Activated gamma-delta T cell treated with anti-CD3 and anti-CD28 coated beads, Interleukin-2, amount 50 U/mL, for 16 hours (primary cell): ENCODE measurements around the gene CCDC178.

Experiments
- DNase-seq: peaks from one replicate; pipeline ENCODE4 v3.0.0-alpha.2; 2020; ENCODE audit warnings: low read depth

Gene CCDC178

DNA sequence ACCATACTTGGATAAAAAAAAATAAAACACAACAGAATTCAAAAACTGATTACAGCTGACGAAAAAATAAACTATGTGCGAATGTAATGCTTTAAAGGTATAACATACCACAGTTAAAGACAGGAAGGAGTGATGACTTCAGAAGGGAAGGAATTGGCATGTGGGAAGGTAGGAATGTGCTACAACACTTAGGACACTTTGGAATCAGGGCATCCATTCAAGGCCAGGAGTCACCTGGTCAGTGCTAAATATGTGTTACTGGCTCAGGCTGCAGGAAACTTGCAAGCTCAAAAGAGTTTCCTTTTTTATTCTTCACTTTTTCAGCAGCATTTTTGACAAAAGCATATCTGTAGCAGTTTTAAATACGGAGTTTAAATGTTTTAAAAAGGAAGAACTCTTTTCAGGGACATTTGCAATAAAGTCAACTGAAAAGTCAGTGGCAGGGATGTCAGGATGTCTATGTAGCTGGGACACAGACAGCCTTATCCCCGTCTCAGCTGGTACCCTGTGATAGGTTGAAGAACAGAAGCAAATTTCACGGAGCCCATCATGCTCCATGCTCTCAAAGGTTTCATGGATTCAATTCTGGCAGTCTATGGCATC is 529.7 kb downstream of the CCDC178 start:
- DNase-seq = no peak

DNA sequence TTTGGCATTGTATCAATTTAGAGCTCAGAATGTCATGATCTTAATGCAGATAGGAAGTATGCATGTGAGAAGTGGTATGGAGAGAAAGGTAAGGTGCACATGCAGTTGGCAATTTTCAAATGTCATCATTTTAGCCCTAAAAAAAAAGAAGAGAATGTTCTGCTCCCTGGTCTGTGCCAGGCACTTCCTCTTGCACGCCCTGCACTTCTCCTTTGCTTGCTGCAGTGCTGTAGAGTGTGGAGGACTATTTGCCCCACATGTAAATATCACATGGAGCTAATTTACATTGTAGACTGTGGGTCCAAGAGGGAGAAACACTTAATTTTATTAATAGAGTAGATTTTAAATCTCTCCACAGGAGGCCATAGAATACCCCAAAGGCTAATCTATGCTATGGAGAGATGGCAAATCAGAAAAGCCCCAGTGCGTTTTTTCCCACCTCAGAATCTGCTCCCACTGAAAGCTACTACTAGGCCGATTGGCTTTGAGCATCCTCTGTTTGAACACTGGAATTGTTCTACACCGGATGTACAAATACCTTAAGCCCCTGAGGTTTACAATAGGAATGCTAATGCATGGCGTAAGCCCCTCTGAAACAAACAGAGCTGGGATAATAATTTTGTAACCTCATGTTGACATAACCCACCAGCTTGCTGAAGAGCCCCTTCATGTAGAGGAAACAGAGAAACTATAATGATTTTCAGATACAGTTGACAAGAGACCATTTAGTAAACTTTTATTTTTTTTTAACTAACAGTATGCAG is 530.5 kb downstream of the CCDC178 start:
- DNase-seq = no peak

DNA sequence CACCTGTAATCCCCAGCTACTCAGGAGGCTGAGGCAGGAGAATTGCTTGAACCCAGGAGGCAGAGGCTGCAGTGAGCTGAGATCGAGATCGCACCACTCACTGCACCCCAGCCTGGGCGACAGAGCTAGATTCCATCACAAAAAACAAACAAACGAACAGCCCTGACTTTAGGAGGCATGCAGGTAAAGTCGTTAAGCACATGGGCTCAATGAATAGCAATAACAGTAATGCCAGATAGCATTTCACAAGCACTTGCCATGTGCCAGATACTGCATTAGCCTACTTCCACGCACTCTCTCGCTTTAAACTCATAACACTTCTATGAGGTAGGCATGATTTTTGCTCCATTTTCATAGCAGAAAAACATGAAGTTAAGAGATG is 532.1 kb downstream of the CCDC178 start:
- no peak for DNase-seq

DNA sequence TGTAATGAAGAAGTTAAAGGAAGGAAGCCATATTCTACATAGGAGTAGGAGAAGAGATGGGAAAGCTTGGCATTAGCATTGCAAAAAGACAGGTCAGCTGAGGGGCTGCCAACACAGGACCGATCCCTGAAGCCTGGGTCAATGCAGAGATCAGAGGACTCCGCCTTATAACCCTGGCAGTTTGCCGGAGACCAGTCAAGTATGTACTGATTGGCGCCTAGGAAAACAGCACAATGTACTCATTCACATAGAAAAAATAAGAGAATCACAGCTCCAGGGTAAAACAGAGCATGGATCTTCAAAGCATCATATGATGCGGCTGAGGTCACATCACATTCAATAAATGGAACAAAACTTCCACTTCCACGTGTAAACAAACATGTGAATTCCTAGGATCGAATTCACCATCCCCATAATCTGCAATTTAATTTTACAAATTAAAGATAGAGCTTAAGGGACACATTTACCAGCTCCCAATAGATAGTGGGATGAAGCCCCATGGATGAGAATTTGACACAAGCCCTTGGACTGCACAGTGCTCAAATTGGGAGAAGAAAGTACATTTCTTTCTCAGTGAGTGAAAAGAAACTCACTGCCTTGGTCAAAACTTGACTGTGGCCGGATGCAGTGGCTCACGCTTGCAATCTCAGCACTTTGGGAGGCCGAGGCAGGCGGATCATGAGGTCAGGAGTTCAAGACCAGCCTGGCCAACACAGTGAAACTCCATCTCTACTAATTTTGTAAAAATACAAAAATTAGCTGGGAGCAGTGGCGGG is 532.7 kb downstream of the CCDC178 start:
- no peak for DNase-seq

DNA sequence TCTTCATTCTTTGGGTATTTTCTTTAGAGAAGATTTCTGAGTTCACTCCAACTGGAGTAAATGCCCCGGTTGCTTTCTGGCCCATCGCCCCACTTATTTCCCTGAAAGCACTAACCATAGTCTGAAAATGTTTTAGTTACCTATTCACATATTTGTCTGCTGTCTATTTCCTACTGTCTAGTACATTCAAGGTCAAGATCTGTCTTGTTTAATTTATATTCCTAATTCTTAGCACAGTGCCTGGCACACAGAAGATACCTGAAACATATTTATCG is 533.3 kb downstream of the CCDC178 start:
- DNase-seq = no peak

DNA sequence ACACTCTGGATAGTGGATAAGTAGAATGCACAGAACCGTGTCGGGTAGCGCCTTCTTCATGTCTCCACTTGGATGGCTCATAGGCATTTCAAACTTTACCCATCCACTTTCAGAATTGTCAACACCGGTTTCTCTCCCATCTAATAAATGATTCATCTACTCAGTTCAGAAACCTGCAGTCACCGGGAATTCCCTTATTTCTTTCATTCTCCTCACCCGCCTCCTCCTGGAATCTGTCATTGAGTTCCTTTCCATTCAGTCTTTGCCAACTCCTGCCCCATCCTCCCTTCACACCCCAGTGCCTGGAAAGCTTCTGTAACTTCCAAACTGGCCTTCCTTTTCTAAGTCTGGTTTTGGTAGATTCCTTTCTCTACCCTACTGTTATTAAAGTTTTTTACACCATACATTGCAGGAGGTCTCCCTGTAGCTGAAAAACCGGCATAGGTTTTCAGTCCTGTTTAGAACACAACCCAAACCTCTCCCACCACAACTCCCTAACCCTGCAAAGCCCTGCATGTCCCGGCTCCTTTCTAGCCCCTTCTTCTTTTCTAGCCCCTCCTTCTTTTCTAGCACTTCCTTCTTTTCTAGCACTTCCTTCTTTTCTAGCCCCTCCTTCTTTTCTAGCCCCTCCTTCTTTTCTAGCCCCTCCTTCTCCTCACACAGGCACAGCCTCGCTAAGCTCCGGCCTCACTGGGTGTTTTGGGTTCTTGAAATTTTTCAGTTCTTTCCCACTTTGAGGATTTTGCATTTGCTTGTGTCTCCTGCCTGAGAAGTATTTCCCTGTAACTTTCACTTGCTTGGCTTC is 533.8 kb downstream of the CCDC178 start:
- DNase-seq = no peak

DNA sequence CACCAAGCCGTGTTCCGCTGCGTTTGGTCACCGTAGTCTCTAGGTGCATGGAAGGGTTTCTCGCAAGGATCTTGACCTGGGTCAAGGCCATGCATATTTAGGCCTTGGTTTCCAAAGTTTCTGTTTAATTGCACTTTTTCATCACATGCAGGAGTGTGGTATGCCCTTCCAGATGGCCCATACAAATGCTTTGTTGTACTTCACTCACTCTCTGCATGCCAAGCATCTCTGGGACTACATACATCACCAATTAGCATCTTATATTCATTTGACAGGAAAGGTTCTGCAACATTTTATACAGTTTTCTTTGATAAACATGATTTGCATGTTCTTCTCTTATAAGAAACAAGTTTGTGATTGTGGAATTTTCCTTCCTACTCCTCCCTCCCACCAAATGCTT is 534.9 kb downstream of the CCDC178 start:
- DNase-seq = no peak

DNA sequence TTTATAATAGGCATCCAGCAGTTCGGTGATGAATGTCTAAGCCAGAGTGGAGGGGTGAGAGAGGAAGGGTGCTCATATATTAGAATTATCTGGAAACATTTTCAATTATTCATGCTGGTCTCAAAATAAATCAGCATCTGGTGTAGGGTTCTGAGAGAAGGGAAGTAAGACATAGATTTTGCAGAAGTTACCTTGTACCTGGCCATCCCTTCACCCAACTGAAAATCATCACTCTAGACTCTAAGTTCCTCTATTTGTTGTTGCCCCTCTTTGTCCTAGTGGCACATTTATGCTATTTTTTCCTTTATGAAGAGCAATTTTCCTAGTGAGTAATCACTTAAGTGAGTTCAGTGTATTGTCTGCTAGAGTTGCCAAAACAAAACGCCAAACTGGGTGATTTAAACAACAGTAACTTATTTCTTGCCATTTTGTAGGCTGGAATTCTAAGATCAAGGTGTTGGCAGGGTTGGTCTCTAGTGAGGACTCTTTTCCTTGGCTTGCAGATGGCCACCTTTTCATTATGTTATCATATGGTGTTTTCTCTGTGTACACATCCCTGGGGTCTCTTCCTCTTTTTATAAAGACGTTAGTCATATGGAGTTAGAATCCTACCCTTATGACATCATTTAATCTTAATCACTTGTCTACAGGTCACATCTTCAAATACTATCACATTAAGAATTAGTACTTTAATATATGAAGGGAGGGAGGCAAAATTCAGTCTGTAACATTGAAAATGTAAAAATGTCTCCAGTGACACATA is 537.8 kb downstream of the CCDC178 start:
- no peak for DNase-seq

DNA sequence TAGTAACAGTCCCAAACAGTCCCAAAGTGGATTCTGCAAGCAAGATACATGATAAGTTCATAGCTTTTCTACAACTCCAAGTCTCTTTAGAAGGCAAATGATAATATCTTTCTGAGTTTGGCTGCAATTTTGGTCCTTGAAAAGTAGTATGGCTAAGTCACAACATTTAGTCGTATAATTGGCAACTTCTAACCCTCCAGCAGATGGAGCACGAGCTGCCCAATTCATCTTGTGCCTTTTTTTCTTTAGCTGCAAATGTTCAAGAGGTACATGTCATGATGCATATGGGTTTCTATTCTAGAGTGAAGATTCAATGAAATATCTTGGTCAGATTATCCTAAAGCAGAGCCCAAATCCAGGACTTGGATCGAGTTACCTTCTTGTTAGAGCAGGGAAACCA is 540.7 kb downstream of the CCDC178 start:
- DNase-seq = no peak

DNA sequence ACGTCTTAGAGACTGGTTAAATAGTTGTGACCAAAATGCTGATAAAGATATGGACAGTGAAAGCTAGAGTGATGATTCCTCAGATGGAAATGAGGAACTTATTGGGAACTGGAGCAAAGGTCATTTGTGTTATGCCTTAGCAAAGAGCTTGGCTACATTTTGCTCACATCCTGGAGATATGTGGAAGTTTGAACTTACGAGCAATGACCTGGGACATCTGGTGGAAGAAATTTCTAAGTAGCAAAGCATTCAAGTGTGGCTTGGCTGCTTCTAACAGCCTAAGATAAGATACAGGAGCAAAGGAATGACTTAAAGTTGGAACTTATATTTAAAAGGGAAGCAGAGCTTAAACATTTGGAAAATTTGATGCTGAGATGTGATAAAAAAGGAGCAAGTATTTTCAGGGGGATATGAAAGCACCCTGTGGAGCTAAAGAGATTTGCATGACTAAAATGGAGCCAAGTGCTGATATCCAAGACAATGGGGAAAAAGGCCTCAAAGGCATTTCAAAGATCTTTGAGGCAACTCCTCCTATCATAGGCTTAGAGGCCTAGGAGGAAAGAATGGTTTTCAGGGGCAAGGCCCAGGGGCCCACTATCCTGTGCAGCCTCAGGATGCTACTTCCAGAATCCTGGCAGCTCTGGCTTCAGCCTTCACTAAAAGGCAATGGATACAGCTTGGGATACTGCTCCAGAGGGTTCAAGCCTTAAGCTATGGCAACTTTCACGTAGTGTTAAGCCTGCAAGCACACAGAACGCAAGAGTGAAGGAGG is 543.6 kb downstream of the CCDC178 start:
- DNase-seq = no peak

DNA sequence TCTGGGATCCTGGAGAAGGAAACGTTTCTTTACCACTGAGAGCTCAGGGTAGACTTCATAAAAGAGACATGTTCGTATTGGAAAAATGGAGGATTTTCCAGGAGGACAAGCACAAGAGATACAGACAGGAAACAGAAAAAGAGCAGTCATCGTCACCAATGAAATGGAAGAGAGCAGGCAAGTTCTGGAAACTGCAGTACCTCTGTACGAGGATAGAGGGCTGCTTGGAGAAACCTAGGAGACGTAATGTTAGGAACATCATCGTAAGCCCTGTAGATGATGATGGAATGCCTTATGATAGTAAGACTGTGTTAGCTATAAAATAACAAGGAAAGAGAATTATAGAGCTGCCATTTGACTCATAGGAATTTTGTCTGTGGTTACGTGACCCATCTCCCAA is 546.6 kb downstream of the CCDC178 start:
- no peak for DNase-seq

DNA sequence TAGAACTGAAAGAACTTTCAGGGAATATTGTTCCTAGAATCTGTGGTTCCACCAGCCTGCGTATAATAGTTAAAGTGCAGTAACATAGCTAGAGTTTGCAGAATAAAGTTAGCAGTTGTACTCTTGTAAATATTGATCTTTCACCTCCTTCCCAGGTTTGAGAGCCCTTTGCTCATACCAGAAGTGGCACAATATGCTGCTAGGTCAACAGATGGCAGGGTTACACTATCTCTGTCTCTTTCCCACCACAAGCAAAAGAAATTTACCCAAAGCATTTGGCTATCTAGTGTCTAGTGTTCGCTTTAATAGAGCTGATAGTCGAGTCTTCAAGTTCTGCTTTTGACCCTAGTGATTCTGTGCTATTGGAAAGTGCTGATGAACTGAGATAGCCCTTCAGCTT is 548.7 kb downstream of the CCDC178 start:
- DNase-seq = no peak

DNA sequence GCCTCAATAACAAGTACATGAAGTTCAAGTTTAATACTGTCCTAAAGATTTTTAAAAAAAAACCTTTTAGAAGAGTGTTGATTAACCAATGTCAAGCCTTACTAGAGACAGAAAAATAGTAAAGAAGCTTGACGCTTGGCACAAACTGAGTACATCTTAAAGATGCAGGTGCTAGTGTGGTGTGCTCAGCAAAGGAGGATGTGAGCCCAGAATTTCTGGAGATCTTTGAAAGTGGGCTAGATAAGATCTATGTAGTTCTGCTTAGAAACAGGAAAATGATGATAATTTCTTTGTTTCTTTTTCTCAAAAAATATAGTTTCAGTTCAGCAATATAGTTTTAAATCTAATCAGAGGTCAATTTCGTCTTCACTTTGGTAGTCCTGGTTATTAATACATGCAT is 549.4 kb downstream of the CCDC178 start:
- DNase-seq = no peak

DNA sequence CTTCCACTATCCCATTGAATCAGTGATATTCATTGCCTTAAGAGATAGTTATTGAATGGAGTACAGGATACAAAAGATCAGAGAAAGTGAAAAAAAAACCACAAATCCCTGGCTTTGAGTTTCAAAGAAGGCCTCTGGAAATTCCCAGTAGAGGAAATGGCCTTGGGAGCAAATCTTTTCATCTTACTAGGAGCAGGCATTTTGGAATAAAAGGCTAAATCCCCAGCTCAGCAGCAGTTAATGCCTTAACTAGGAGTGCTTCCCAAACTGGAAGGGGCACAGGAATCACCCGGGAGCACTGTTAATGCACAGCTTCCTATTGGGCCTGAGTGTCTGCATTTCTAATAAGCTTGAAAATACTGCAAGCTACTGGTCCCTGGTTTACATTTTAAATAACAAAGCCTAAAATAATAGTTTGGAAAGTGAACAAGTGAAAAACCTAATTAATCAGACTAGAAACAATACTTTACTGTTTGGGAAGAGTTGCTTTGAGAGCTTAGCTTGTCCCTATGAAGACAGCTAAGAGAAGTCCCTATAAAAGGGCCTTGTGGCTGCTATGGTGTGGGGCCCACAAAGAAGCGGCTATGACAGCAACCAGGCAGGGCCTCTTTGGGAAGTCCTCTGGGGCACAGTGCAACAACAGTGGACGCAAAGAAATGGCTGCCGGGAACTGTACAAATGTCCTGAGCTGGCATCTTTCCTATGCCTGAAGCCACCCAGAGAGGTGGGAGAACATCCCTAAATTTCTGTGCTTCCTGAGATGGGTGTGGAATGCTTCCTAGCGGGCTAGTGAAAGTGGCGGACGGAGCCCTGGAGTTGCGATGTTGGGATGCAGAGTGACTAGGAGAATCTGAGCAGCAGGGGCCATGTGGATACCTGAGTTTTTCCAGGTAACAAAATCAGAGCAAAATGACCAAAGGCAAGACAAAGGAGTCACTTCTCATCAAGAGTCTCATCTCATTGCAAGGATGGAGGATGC is 550.6 kb downstream of the CCDC178 start:
- DNase-seq = no peak

DNA sequence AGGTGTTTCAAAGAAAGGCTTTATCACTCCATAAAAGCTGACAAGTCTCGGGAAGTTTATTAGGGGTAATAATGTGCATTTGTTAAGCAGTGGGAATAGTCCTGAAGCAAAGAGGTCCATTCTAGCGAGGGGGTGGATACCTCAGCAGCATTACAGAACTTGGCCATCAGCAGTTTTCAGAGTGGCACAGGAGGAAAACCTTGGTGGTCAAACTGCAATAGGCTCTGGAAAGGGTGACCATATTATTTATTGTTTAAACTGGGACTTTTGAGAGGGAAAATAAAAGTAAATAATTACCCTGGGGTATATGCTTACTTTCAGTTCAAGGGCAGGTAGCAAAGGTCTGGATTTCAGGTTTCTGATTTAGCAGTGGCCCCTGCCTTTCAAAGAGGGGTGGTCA is 552.2 kb downstream of the CCDC178 start:
- no peak for DNase-seq
